ENCODE measurements around the gene EXOC6B.

Gene EXOC6B

GRCh38 chr2:72166279-72166678 lies 659.6 kb downstream of the EXOC6B start:
- DNase-seq (ENCODE audit: extremely low spot score) = no peak
- TF ChIP-seq CTCF (IDR thresholded peaks at IDR 0.05; ENCODE audit: control extremely low read depth, extremely low read depth, low read depth, missing control alignments) = no peak
- ChIA-PET POLR2A (no interaction called here), CTCF (interaction anchor here (1.4 kb wide), 1 partner anchor 16 kb away, joined by 3 read pairs; no protein-coding TSS in a partner anchor)

- no peak for TF ChIP-seq CTCF (IDR thresholded peaks at IDR 0.05; ENCODE audit: control extremely low read depth, extremely low read depth, low read depth, missing control alignments)
- ChIA-PET POLR2A (no interaction called here), CTCF (interaction anchor here (1.2 kb wide), 1 partner anchor 16 kb away, joined by 5 read pairs; no protein-coding TSS in a partner anchor)
- no peak for DNase-seq (ENCODE audit: extremely low spot score)
Observed at GRCh38 chr2:72165792-72166191, 660.0 kb downstream of the EXOC6B start.

GRCh38 chr2:72162574-72162973 lies 663.3 kb downstream of the EXOC6B start:
- DNase-seq (ENCODE audit: extremely low spot score) = no peak
- no peak for TF ChIP-seq CTCF (IDR thresholded peaks at IDR 0.05; ENCODE audit: control extremely low read depth, extremely low read depth, low read depth, missing control alignments)
- POLR2A ChIA-PET = no interaction called here
- CTCF ChIA-PET = interaction anchor here (1.4 to 1.9 kb wide), 2 partner anchors 10 to 12 kb away, joined by 5 read pairs; no protein-coding TSS in a partner anchor

- no peak for TF ChIP-seq CTCF (IDR thresholded peaks at IDR 0.05; ENCODE audit: control extremely low read depth, extremely low read depth, low read depth, missing control alignments)
- POLR2A ChIA-PET = no interaction called here
- CTCF ChIA-PET = interaction anchor here (1.0 kb wide), 1 partner anchor 9 kb away, joined by 3 read pairs; no protein-coding TSS in a partner anchor
- no peak for DNase-seq (ENCODE audit: extremely low spot score)
Observed at GRCh38 chr2:72159211-72159993, 666.4 kb downstream of the EXOC6B start.

- TF ChIP-seq CTCF (IDR thresholded peaks at IDR 0.05; ENCODE audit: control extremely low read depth, extremely low read depth, low read depth, missing control alignments) = no peak
- no peak for DNase-seq (ENCODE audit: extremely low spot score)
- POLR2A ChIA-PET = no interaction called here
- CTCF ChIA-PET = interaction anchor here (1.0 to 2.2 kb wide), 2 partner anchors 8 to 20 kb away, joined by 3 to 5 read pairs; no protein-coding TSS in a partner anchor
Observed at GRCh38 chr2:72157871-72158771, 667.7 kb downstream of the EXOC6B start.

- CTCF ChIA-PET = interaction anchor here (1.4 to 2.2 kb wide), 2 partner anchors 19 to 26 kb away, joined by 3 to 5 read pairs; no protein-coding TSS in a partner anchor
- no peak for TF ChIP-seq CTCF (IDR thresholded peaks at IDR 0.05; ENCODE audit: control extremely low read depth, extremely low read depth, low read depth, missing control alignments)
- DNase-seq (ENCODE audit: extremely low spot score) = no peak
- POLR2A ChIA-PET = no interaction called here
Observed at GRCh38 chr2:72156872-72157271, 669.0 kb downstream of the EXOC6B start.

All from GM10248 (cell line).